Measurements from ENCODE around the gene CACNA1D. TPM values are rescaled to one million over a fixed set of nuclear protein-coding genes. Genes with fewer than 3 reads are reported as not detected.

CACNA1D gene
- polyA plus RNA-seq, 1 donor (not counting 4 experiments of a cell fraction or from before 2014, with no cell fraction given), result 0.20 TPM

DNA sequence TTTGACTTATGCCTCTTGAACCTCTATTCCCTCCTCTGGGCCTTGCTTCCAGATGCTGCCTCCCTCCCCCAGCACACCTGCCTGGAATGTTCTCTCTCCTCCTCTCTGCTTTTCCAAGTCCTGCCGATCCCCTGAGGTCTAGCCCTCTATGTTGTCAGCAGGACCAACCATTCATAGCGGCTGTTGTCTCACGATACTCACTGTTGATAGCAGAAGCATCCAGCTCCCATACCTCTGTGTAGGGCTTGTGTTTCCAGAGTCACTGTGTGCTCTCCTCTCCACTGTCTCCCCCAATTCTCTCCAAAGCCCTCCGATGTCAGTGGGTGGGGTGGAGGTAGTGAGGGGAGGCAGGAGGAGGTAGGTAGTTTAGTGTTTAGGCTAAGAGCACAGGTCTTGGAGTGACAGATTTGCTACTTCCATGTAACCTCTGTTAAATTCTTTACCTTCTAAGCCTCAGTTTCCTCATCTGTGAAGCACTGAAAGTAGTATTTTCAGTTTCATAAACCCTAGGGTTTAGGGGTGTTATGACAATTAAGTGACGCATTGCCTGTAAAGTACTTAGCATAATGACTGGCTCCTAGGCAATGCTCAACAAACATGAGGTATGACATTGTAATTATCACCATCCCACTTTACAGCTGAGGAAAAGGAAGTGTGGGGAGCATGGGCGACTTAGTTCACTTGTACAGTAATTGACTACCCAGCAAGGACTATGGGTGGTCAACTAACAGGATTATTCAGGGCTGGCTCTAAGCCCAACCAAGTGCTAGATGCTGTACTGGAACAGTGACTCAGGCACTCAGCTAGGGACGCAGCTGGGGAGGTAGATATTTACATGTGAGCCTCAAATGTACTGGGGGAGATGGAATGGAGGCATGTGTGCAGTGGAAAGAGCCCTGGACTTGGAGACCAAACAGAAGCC, 122.8 kb downstream of the CACNA1D start:
- H3K9me1 ChIP-seq (ENCODE audit: control insufficient read depth, extremely low read depth, insufficient read depth, low read length), result no peaks in the 10 kb centered on the region
- no peak overlapping the region for H3K27ac ChIP-seq (ENCODE audit: control insufficient read depth, insufficient read depth, low read length)
- no peak for DNase-seq (ENCODE audit: low read depth, low spot score)
- H3K27me3 ChIP-seq (ENCODE audit: control insufficient read depth, extremely low read depth, insufficient read depth, low read length), result peaks cover 8% of the 10 kb centered on the region
- no peaks in the 10 kb centered on the region for H3K9me3 ChIP-seq (ENCODE audit: control insufficient read depth, low read depth, low read length)
- H4K20me1 ChIP-seq (ENCODE audit: control insufficient read depth, extremely low read depth, insufficient read depth, low read length), result no peaks in the 10 kb centered on the region
- no peak for FAIRE-seq
- H3K4me2 ChIP-seq (ENCODE audit: control insufficient read depth, extremely low read depth, insufficient read depth, low read depth, low read length), result no peak overlapping the region
- no peaks in the 10 kb centered on the region for H3K79me2 ChIP-seq (ENCODE audit: control insufficient read depth, insufficient read depth, low read length)
- no peak overlapping the region for H3K9ac ChIP-seq (ENCODE audit: control insufficient read depth, extremely low read depth, insufficient read depth, low read length)
- H3K4me3 ChIP-seq (ENCODE audit: control insufficient read depth in 2 of 3, extremely low read depth in 1 of 3, insufficient read depth in 2 of 3, low read depth in 1 of 3, low read length in 3 of 3), result no peak overlapping the region
- TF ChIP-seq EZH2 (IDR thresholded peaks at IDR 0.05; ENCODE audit: low read length), result no peak
- TF ChIP-seq, protein P1, sequence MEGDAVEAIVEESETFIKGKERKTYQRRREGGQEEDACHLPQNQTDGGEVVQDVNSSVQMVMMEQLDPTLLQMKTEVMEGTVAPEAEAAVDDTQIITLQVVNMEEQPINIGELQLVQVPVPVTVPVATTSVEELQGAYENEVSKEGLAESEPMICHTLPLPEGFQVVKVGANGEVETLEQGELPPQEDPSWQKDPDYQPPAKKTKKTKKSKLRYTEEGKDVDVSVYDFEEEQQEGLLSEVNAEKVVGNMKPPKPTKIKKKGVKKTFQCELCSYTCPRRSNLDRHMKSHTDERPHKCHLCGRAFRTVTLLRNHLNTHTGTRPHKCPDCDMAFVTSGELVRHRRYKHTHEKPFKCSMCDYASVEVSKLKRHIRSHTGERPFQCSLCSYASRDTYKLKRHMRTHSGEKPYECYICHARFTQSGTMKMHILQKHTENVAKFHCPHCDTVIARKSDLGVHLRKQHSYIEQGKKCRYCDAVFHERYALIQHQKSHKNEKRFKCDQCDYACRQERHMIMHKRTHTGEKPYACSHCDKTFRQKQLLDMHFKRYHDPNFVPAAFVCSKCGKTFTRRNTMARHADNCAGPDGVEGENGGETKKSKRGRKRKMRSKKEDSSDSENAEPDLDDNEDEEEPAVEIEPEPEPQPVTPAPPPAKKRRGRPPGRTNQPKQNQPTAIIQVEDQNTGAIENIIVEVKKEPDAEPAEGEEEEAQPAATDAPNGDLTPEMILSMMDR (optimal IDR thresholded peaks at IDR 0.05 in 1 of 3, IDR thresholded peaks at IDR 0.05 in 1 of 3, conservative IDR thresholded peaks at IDR 0.05 in 1 of 3; ENCODE audit: extremely low read depth in 1 of 3, insufficient read depth in 2 of 3, low read length in 3 of 3), result no peak
- H3K4me1 ChIP-seq (ENCODE audit: control insufficient read depth, extremely low read depth, insufficient read depth, low read length), result no peaks in the 10 kb centered on the region
- no peak overlapping the region for H2AFZ ChIP-seq (ENCODE audit: control insufficient read depth, low read length)
- dilution Hi-C loops (cut with MboI; ENCODE audit: extremely low pct_ligation_motif_present, low sequenced_read_pairs), result no loop called here
- no peaks in the 10 kb centered on the region for H3K36me3 ChIP-seq (ENCODE audit: control insufficient read depth in 2 of 2, extremely low read depth in 1 of 2, insufficient read depth in 2 of 2, low read length in 2 of 2)

DNA sequence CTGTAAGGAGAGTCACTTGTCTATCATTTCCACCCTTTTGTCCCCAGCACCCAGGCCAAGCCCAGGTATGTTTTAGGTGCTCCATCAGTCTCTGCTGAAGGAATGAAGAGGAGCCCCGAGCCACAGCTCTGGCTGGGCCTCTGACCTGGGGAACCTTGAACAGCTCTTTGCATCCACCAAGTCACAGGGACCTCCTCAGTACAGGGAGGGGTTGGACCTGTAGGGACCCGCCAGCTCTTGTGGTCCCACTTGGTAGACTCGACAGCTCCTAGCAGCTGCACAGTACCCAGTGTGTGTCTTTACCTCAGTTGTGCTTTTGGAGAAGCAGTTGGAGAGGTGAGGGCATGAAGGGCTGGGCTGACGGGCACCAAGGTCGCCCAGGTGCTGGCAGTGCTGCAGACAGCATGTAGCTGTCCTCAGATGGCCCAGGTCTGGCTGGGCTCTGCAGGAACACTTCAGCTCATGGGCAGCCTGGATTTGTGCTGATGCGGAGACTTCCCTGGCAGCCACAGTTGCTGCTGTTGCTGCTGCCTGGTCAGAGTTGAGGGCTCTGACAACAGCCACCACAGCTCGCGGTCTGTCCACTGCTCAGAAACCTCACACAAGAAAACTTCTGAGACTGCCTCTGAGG, 123.6 kb downstream of the CACNA1D start:
- H3K27me3 ChIP-seq (ENCODE audit: control insufficient read depth, extremely low read depth, insufficient read depth, low read length), result peaks cover 8% of the 10 kb centered on the region
- no peaks in the 10 kb centered on the region for H3K79me2 ChIP-seq (ENCODE audit: control insufficient read depth, insufficient read depth, low read length)
- TF ChIP-seq, protein P1 (optimal IDR thresholded peaks at IDR 0.05 in 1 of 3, IDR thresholded peaks at IDR 0.05 in 1 of 3, conservative IDR thresholded peaks at IDR 0.05 in 1 of 3; ENCODE audit: extremely low read depth in 1 of 3, insufficient read depth in 2 of 3, low read length in 3 of 3), result no peak
- no peak for TF ChIP-seq EZH2 (IDR thresholded peaks at IDR 0.05; ENCODE audit: low read length)
- H2AFZ ChIP-seq (ENCODE audit: control insufficient read depth, low read length), result no peak overlapping the region
- no peak overlapping the region for H3K4me3 ChIP-seq (ENCODE audit: control insufficient read depth in 2 of 3, extremely low read depth in 1 of 3, insufficient read depth in 2 of 3, low read depth in 1 of 3, low read length in 3 of 3)
- H3K9me1 ChIP-seq (ENCODE audit: control insufficient read depth, extremely low read depth, insufficient read depth, low read length), result no peaks in the 10 kb centered on the region
- DNase-seq (ENCODE audit: low read depth, low spot score), result no peak
- dilution Hi-C loops (cut with MboI; ENCODE audit: extremely low pct_ligation_motif_present, low sequenced_read_pairs), result no loop called here
- H3K27ac ChIP-seq (ENCODE audit: control insufficient read depth, insufficient read depth, low read length), result no peak overlapping the region
- no peaks in the 10 kb centered on the region for H4K20me1 ChIP-seq (ENCODE audit: control insufficient read depth, extremely low read depth, insufficient read depth, low read length)
- H3K9me3 ChIP-seq (ENCODE audit: control insufficient read depth, low read depth, low read length), result no peaks in the 10 kb centered on the region
- H3K4me2 ChIP-seq (ENCODE audit: control insufficient read depth, extremely low read depth, insufficient read depth, low read depth, low read length), result no peak overlapping the region
- FAIRE-seq, result no peak
- H3K4me1 ChIP-seq (ENCODE audit: control insufficient read depth, extremely low read depth, insufficient read depth, low read length), result no peaks in the 10 kb centered on the region
- no peaks in the 10 kb centered on the region for H3K36me3 ChIP-seq (ENCODE audit: control insufficient read depth in 2 of 2, extremely low read depth in 1 of 2, insufficient read depth in 2 of 2, low read length in 2 of 2)
- no peak overlapping the region for H3K9ac ChIP-seq (ENCODE audit: control insufficient read depth, extremely low read depth, insufficient read depth, low read length)
